ENCODE measurements around the gene RBM7. TPM values are rescaled to one million over a fixed set of nuclear protein-coding genes. Genes with fewer than 3 reads are reported as not detected.

Gene RBM7
- total RNA-seq, 1 donor from 2014 or later, result 20.5 TPM

DNA sequence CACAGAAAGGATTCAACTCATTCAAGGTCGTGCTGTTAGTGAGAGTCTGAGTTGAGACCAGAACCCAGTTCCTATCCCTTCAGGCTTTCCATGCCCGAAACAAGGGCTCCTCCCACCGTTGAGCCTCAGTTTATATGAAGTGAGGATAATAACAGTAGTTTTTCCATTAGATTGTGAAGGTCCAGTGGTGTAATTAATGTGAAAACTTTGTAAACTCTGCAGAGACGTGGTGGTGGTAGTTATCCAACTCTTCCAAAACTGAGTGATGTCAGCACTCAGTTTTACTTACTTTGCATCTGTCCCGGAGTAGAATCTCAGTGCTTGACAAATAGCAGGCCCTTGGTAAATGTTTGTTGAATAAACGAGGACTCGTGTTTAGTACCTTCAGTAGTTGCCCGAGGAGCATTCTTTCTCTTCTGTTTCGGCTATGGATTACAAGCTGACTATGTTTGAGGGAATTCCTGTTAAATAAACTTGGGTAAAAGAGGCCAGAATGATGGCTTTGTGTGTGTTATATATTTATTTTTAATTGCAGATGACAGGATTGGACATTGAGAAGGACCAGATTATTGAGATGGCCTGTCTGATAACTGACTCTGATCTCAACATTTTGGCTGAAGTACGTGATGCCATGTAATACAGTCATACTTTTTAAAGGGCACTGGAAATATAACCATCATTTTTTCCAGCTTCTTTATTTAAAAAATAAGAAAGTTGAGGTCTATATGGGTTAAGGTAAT is 39.8 kb downstream of the RBM7 start:
- peak; percentile 2 for ATAC-seq (ENCODE audit: poor library complexity)
- DNase-seq, result no peak
- intact Hi-C loops (cut with DNase I), result no loop called here

DNA sequence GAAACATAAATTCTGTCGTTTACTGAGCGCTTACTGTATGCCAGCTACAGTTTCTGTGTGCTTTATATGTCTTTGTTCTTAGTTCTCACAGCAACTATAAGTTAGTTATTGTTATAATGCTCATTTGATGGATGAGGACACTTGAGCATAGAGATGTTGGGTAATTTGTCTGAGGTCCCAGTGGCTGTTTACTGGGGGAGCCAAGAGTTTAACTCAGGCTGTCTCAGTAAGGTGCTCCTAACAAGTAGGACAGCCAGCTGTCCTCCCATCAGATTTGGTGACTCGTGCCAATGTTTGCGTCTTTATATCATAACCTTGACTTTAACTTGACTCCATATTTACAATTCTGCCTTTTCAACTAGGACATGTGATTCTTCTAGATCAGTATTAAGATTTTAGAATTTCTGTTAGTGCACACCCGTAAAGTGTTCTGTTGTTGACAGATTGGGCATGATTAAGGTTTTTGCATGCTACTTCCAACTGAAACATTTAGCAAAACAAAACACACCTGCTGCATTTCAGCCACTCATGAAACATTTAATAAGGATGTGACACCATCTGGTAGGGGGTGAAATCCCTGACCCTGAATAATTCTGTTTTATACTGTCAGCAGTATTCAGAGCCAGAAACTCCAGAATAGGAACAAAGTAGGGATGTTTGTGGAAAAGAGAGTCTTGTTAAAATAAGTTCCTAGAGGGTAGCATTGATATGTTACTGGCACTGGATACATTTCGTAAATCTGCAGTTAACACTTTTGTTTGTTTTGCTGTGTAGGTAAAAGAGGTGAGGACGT is 40.7 kb downstream of the RBM7 start:
- ATAC-seq (ENCODE audit: poor library complexity), result no peak
- no peak for DNase-seq
- intact Hi-C loops (cut with DNase I), result no loop called here

DNA sequence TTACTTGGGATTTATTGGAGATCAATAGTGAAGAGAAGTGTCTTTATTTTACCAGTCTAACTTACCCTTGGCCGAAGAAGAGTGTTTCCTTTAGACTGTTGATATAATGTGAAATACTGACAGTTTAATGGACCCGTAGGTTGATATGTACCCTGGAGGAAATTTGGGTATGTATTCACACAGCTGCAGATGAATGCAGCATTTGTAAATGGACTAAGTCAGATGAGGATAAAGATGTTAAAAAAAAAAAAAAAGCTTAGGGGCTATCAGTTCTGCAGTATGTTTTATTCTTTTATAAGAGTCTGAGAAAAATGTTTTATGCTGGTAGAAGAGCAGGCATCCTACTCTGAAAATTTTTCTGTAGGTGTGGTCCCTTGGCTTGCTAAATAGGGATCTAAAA is 41.5 kb downstream of the RBM7 start:
- intact Hi-C loops (cut with DNase I), result no loop called here
- DNase-seq (no peak), ATAC-seq (ENCODE audit: poor library complexity) (no peak)

DNA sequence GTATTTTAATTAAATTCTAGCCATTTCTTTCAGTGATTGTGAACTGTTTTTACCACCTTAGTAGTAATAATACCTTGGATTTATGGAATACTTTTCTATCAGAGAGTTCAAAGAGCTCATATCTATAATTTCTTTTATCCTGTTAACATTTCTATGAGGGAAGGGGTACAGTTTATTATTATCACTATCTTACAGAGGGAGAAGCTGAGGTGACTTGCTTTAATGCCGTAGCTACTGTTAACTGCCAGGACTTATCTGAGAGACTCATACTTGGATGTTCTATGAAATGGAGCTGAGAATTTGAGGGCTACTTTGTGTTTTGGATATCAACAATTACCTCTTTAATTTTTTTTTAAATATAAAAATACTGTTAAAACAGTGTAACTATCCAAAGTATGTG is 42.1 kb downstream of the RBM7 start:
- ATAC-seq (ENCODE audit: poor library complexity) (no peak), DNase-seq (no peak)
- intact Hi-C loops (cut with DNase I), result no loop called here

DNA sequence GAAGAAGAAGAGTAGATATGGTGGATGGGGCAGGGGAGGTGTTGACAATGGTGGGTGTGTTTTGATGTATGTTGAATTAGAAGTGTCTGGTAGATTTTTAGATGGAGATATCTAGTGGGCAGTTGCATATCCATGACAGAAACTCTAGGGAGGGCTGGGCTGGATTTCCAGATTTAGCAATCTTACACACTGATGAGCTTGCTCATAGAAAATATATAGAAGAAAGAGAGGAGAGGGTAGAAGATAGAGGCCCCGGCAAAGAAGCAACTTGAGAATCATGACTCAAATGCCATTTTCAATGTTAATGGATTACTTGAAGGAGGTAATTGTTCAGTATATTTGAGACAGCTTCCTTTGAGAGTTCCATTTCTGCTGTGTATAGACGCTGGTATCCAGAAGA is 47.0 kb downstream of the RBM7 start:
- intact Hi-C loops (cut with DNase I), result no loop called here

DNA sequence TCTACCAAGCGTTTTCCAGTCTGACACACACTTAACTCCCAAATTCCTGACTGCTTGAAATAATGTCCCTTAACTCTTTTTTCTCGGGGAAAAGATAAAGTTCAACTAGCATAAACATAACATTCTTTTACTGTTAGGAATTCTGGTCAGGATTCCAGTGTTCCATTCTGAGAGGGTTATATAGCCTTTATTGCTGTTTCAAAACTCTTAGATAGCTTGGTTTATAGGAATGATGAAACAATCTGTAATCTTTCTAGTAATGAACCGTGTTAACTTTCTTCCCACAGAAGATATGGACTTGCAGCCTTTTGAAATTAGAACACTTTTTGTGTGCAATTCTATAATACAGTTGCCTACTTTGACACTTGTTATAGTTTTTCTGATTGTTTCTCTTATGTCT is 47.4 kb downstream of the RBM7 start:
- ATAC-seq (ENCODE audit: poor library complexity) (no peak), DNase-seq (no peak)
- intact Hi-C loops (cut with DNase I), result no loop called here

More for the DNA sequence above, 47.0 kb downstream of the RBM7 start:
- DNase-seq (no peak), ATAC-seq (ENCODE audit: poor library complexity) (no peak)

DNA sequence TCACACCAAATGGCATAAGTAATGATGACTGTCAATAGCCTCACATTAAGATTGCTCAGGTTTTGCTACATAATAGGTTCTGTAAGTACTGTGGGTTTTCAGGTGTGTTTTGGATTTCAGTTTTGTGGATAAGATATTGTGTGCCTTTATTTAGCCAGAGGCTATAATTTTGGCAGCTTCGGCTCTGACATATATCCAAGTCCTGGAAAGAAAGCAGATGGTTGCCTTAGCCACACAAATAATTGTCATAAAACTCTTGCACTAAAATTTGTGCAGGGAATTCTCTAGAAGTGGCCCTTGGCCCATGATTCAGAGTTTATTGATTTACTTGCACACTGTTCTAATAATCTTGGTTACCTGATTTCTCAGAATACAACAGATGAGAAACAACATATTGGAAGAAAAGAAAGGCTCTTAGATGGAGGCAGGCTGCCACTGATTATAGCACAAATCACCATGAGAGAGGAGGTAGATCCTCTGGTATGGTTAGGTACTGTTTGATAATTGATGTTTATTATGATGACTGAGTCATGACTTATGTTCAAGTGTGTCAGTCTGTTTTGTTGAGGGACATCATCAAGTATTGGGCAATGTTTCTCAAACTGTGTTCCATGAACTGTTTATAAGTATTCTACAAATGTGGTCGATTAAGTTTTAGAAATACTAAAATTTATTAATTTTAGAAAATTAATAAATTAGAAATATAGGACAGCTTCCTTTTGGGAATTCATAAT is 48.5 kb downstream of the RBM7 start:
- intact Hi-C loops (cut with DNase I), result no loop called here
- peak; percentile 48 for ATAC-seq (ENCODE audit: poor library complexity)

DNA sequence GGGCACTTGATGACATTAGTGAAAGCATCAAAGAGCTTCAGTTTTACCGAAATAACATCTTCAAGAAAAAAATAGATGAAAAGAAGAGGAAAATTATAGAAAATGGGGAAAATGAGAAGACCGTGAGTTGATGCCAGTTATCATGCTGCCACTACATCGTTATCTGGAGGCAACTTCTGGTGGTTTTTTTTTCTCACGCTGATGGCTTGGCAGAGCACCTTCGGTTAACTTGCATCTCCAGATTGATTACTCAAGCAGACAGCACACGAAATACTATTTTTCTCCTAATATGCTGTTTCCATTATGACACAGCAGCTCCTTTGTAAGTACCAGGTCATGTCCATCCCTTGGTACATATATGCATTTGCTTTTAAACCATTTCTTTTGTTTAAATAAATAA is 49.4 kb downstream of the RBM7 start:
- DNase-seq (no peak), ATAC-seq (ENCODE audit: poor library complexity) (no peak)
- intact Hi-C loops (cut with DNase I), result no loop called here

More for the DNA sequence above, 48.5 kb downstream of the RBM7 start:
- DNase-seq, result no peak

DNA sequence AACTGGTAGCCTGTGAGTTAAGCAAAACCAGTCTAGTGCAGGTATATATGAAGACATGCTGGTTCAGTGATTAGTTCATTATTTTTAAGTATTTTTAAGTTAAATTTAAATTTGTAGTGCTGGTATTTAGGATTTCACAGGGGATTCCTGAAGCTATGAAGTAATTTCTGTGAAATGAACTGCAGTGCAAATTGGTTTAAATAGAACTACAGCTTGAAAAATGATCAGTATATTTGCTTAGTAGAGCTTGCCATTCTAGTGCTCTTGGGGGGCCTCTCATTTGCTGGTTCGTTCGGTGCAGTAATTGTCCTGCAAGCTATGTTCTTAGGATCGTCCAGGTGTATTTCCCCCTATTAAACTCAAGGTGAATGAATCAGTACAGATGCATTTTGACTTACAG is 51.9 kb downstream of the RBM7 start:
- ATAC-seq (ENCODE audit: poor library complexity) (no peak), DNase-seq (no peak)
- intact Hi-C loops (cut with DNase I), result no loop called here

Other genes starting within 250 kb of the RBM7 start
- 29.8 TPM for gene NNMT, start 104.3 kb upstream of the RBM7 start, total RNA-seq
- 8.9 TPM for gene C11orf71, start 155 bp upstream of the RBM7 start, total RNA-seq
- 165 TPM for gene REXO2, start 38.8 kb downstream of the RBM7 start, total RNA-seq
- gene NXPE1, start 159.2 kb downstream of the RBM7 start, total RNA-seq, result not detected
- gene NXPE4, start 195.1 kb downstream of the RBM7 start, total RNA-seq, result not detected